ENCODE results near the gene PPM1N.

DNA sequence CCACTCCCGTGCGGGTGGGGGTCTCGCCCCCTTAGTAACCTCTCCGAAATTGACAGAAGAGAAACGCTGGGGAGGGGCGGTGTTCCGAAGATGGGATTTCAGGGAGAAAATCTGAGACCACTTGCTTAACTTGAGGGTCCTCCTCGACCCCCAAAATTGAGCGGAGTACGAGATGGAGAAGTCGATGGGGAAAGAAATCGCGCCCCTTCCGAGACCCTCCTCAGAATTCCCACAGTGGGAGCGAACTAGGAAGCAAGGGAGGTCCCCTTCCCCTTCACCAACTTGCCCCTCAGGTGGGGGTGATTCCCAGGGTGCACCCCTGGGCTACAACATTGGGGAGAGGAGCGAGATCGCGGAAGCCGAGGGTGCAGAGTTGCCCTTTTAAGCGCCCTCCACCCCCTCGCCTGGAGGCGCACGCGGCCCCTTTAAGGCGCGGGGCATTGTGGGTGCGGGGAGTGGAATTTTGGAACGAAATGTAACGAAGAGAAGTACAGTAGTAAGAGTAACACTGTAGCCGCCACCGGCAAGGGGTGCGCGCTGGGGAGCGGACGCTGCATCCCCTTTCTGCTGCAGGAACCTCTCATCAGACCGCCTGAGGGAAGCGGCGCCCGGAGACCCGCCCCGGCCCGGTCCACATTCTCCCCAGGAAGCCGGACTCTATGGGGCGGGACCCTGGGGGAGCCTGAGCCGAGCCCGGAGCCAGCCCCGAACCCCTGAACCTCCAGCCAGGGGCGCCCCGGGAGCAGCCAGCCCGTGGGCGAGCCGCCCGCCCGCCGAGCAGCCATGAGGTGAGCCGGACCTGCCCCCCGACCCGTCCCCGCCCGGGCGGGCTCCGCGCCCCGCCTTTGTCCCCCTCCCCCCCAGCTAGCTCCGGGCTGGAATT, 9.0 kb downstream of the PPM1N start, which contains the start of gene VASP:
- TF ChIP-seq, protein P1, sequence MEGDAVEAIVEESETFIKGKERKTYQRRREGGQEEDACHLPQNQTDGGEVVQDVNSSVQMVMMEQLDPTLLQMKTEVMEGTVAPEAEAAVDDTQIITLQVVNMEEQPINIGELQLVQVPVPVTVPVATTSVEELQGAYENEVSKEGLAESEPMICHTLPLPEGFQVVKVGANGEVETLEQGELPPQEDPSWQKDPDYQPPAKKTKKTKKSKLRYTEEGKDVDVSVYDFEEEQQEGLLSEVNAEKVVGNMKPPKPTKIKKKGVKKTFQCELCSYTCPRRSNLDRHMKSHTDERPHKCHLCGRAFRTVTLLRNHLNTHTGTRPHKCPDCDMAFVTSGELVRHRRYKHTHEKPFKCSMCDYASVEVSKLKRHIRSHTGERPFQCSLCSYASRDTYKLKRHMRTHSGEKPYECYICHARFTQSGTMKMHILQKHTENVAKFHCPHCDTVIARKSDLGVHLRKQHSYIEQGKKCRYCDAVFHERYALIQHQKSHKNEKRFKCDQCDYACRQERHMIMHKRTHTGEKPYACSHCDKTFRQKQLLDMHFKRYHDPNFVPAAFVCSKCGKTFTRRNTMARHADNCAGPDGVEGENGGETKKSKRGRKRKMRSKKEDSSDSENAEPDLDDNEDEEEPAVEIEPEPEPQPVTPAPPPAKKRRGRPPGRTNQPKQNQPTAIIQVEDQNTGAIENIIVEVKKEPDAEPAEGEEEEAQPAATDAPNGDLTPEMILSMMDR (IDR thresholded peaks at IDR 0.05; ENCODE audit: low read length): no peak
- TF ChIP-seq EZH2 (optimal IDR thresholded peaks at IDR 0.05; ENCODE audit: low read depth, low read length): no peak
